DOHH2 (cell line): ENCODE results near the gene LRMDA.

Experiments used
- EZH2phosphoT487 ChIP-seq: fragments of 200-600 bp; sonication (generic); IDR thresholded peaks from 2 replicates; pipeline ENCODE4 v1.6.1; 2017; ENCODE audit warnings: borderline replicate concordance, mild to moderate bottlenecking, antibody characterized with exemption, low read length, moderate library complexity, mixed read lengths
- TF ChIP-seq, protein P1 (sequence below): fragments of 200-600 bp; sonication (generic); IDR thresholded peaks from one replicate; pipeline ENCODE4 v1.5.1; 2014; ENCODE audit warnings: antibody characterized with exemption, mild to moderate bottlenecking, low read depth, low read length; ENCODE audit not compliant: poor library complexity, severe bottlenecking

DNA sequence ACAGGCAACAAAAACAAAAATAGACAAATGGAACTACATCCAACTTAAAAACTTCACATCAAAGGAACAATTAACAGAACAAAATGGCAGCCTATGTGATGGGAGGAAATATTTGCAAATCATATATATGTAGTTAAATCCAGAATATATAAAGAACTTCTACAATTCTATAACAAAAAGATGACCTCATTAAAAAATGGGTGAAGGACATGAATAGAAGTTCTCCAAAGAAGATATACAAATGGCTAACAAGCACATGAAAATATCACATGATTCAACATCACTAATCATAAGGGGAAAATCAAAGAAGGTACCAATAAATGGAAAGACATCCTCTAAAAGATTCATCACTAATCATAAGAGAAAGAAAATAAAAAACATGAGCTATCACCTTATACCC is 416.1 kb downstream of the LRMDA start:
- TF ChIP-seq, protein P1, sequence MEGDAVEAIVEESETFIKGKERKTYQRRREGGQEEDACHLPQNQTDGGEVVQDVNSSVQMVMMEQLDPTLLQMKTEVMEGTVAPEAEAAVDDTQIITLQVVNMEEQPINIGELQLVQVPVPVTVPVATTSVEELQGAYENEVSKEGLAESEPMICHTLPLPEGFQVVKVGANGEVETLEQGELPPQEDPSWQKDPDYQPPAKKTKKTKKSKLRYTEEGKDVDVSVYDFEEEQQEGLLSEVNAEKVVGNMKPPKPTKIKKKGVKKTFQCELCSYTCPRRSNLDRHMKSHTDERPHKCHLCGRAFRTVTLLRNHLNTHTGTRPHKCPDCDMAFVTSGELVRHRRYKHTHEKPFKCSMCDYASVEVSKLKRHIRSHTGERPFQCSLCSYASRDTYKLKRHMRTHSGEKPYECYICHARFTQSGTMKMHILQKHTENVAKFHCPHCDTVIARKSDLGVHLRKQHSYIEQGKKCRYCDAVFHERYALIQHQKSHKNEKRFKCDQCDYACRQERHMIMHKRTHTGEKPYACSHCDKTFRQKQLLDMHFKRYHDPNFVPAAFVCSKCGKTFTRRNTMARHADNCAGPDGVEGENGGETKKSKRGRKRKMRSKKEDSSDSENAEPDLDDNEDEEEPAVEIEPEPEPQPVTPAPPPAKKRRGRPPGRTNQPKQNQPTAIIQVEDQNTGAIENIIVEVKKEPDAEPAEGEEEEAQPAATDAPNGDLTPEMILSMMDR = no peak
- TF ChIP-seq EZH2phosphoT487 = no peak
